GM12892 (cell line): ENCODE measurements around the gene CDKN2B-AS1.

Experiments
- DNase-seq: peaks from one replicate; pipeline ENCODE4 v3.0.0; 2011; ENCODE audit not compliant: insufficient read length
- FAIRE-seq: peaks from 2 replicates; lab custom pipeline; 2011; peaks lifted over from hg19 to GRCh38; lab: Jason Lieb, UNC
- POLR2A ChIP-seq: IDR thresholded peaks from 2 replicates; pipeline ENCODE4 v1.6.1; 2011; ENCODE audit warnings: low read depth, low read length, control low read depth
- POLR2AphosphoS5 ChIP-seq: IDR thresholded peaks from 2 replicates; pipeline ENCODE4 v1.6.1; 2011; ENCODE audit warnings: low read depth, low read length, control low read depth
- TAF1 ChIP-seq: IDR thresholded peaks from 2 replicates; pipeline ENCODE4 v1.6.1; 2011; ENCODE audit warnings: low read depth, mild to moderate bottlenecking, control low read depth, low read length, borderline replicate concordance

The CDKN2B-AS1 gene

DNA sequence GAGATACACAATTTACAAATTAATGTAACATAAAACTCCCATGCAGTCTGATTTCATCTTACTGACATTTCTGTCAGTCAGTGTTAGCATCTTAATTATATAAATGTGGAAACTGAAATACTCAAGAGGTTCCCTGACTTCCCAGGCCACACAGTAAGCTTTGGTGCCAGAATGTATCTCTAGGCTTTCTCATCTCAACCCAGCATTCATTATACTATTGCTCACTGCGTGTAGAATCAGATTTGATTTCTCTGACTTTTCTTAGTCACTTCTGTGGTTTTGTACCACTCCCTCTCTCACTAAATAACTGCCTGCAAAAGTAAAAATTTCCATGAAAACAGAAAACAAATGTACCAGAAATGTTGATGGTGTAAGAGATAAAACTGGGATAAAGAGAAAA, 46.2 kb downstream of the CDKN2B-AS1 start:
- DNase-seq (no peak), FAIRE-seq (no peak)
- TF ChIP-seq TAF1 (no peak), POLR2AphosphoS5 (no peak), POLR2A (no peak)

DNA sequence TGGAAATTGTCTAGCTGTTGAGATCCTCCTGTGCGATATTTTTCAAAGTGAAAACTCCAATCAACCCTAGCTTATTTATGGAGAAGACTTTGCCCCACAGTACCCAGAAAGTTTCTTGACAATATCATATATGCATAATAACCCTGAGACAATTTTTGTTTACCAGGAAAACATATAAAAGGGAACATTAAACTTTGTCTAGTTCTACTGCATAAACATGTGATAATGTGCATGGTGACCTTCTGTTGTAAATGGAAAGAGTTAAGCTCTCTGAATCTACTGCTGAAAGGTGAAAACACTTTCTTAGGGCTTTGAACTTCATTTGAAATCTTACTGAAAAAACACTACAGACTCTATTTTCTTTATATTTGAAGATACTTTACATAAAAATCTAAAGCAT, 46.8 kb downstream of the CDKN2B-AS1 start:
- TF ChIP-seq TAF1 (no peak), POLR2AphosphoS5 (no peak), POLR2A (no peak)
- FAIRE-seq (no peak), DNase-seq (no peak)

DNA sequence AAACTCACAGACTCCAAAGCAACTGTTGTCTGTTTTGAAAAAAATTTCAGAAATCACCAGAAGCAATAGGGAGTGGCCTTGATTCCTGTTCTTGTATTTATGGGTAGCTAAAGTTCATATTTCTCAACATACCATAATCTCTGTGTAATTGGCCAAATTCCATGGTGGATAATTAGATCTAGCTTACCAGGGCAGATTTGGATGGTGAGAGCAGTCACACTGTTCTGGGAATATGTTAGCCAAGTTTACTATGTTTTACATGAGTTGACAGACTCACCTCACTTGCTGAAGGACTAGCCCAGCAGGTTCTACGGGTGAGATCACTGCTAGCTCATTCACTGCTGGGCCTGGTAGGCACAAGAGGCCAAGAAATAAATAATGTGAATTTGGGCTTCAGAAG, 47.2 kb downstream of the CDKN2B-AS1 start:
- no peak for DNase-seq
- FAIRE-seq, result no peak
- TF ChIP-seq POLR2A (no peak), TAF1 (no peak), POLR2AphosphoS5 (no peak)

DNA sequence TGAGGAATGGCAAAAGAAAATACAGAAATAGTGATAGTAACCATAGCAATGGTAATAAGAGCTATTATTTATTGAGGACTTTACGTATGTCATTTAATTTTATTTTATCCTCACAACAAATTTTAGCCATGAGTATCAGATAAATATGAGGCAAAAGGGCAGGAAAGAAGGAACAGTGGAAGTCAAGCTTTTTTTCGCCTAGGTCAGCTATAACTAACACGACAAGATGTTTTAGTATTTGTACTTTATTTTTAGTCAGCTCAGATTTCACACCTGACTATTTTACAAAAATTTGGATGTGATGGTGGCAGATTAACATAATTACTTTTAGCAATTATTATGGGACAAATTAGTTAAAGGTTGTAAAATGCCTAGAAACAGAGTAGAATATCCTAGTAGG, 49.3 kb downstream of the CDKN2B-AS1 start:
- TF ChIP-seq TAF1 (no peak), POLR2A (no peak), POLR2AphosphoS5 (no peak)
- FAIRE-seq, result no peak
- no peak for DNase-seq

DNA sequence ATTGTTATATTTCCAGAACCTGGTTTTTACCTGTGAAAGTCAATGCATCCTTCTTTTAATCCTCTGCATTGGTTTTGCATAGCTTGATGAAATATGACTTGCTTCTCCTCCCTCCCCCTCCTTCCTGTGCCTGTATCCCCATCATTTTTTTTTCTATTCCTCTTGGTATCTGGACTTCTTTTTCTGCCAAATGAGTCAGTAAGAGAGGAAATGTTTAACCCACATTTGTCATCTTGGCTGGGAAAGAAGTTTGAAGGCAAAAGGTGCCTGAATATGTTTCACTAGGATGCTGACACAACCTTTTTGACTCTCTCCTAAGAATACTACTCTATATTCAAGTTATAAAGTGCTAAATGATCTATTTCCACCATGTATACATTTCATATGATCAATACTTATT, 50.0 kb downstream of the CDKN2B-AS1 start:
- DNase-seq, result no peak
- no peak for FAIRE-seq

DNA sequence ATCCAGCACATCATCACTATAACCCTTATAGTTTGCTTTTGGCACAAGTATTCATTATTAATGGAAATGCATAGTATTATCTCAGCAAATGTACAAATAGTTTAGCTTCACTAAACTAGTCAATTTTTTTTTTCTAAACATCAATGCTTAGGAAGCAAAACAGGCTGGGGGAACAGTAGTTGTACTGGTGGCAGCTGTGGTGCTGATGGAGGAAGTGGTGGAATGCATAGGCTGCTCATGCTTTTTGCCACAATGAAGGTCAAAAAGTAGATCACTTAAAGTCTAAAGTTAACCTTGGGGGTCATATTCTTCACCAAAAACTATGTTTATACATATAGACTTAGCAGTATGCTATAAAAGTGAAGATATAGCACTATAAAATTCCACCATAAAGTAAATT, 50.8 kb downstream of the CDKN2B-AS1 start:
- no peak for FAIRE-seq
- TF ChIP-seq POLR2A, result no peak
- no peak for TF ChIP-seq TAF1
- TF ChIP-seq POLR2AphosphoS5, result no peak
- DNase-seq, result no peak

More for the DNA sequence above, 50.0 kb downstream of the CDKN2B-AS1 start:
- TF ChIP-seq POLR2A (no peak), TAF1 (no peak), POLR2AphosphoS5 (no peak)

DNA sequence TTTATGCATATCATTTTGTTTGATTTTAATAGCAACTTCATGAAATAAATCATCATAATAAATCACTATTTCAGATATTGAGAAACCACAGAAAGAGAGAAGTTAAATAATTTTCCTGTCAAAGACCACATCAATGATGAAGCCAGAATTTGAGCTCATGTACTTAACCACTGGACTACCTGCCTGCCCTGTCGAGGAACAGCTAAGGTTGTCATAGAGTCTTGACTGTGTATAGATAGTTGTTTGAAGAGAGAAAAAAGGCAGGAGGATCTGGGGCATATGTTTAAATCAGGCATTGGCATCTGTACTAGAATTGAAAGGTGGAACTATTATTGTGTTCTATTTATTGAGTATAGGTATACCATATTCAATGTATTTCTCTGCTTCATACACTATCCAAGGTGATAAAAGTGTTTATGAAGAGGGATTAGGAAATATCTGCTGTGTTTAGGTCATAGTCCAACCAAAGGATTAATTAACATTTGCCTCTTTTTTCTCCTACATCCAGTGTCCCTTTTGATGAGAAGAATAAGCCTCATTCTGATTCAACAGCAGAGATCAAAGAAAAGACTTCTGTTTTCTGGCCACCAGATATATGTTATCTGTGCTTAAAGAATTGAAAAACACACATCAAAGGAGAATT, 51.8 kb downstream of the CDKN2B-AS1 start:
- DNase-seq (no peak), FAIRE-seq (no peak)
- TF ChIP-seq TAF1, result no peak
- no peak for TF ChIP-seq POLR2AphosphoS5
- TF ChIP-seq POLR2A, result no peak

DNA sequence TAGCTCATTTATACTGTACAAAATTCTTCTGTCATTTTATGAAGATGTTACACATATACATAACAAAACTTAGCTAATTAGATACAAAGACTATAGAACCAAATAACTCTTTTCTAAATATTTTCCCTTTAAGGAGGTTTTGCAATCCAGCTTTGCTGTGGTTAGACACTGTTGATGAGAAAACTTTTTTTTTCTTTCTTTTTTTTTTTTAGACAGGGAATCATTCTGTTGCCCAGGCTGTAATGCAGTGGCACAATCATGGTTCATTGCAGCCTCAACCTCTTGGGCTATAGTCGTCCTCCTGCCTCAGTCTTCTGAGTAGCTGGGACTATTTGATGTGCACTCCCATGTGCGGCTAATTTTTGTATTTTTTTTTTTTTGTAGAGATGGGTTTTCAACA, 53.0 kb downstream of the CDKN2B-AS1 start:
- TF ChIP-seq TAF1 (no peak), POLR2AphosphoS5 (no peak), POLR2A (no peak)
- no peak for DNase-seq
- no peak for FAIRE-seq

DNA sequence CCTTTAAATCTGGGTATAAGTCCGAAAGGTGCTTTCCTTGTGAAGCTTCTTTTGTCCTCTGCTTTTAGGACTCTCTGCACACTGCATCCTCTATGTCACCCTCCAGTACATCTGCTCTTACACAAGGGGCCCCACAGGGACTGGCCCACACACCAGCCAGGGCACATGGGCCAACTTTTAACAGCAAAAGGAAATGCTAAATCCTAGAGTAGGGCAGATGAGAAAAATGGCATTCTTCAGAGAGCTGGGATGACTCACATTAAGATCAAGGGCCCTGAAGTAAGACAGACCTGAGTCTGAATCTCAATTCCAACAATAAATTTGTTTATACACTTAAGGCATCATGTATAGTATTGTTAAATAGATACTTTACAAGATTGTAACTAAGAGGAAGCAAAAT, 54.8 kb downstream of the CDKN2B-AS1 start:
- no peak for FAIRE-seq
- DNase-seq, result no peak
- no peak for TF ChIP-seq POLR2AphosphoS5

DNA sequence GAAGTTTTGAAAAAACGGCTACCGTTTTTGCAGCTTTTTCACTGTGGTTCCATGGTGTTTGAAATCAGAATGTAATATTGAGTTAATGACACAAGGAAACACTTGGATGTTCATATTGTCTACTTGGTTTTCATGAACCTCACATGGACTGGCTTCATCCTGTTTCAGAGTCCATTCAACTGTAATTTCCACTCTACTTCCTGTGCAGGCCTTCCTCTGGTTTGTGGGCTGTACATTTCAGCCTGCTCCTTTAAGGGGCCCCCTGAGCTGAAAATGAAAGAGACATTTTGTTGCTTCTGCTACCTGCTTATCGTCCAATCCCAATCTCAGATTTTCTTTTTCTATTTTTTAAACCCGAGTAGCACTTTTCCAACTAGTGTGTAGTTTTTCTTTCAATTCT, 56.3 kb downstream of the CDKN2B-AS1 start:
- peak; percentile 74 for FAIRE-seq
- TF ChIP-seq TAF1 (no peak), POLR2A (no peak), POLR2AphosphoS5 (no peak)

DNA sequence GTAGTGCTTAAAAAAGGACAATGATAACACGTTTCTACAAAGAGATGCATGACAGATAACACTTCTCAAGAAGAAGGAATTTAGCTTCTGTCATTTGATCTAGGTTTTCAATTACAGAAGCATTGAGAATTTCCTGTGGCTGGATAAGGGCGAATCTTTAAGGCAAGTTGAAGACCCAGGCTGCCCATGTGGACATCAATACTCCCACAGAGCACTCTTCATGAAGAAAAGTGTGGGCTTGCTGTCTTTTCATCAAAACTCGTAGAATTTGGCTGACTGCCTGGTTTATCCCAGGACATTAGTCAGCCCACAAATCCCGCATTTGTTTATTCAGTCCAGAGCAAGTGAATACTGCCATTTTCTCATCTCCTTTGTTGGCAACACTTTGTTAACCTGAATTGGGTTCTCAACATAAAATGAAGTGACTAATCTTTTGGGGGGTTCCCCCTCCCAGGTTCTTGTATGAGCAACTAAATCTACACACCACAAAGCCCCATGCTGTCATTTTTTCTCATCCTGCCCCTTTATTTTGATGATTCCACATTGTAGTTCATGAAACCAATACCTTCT, 57.9 kb downstream of the CDKN2B-AS1 start:
- TF ChIP-seq POLR2A (no peak), TAF1 (no peak), POLR2AphosphoS5 (no peak)
- FAIRE-seq (no peak), DNase-seq (no peak)

More for the DNA sequence above, 56.3 kb downstream of the CDKN2B-AS1 start:
- no peak for DNase-seq

DNA sequence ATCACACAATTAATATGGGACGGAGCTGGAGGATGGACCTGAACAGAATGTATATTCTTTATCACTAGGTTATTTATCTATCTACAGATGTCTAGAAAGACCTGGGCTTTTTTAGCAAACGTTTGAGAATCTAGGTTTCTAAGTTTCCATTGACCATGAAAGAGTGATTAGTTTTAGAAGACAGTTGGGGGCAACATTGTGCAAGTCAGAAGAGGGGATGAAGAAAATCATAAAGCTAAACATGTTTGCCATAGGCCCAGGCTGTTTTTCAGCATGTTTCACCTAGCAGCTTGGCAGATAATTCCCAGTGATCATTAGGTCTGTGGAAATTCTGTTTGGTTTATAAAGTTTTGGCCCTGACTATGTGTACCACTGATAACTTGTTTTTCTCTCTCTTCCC, 58.6 kb downstream of the CDKN2B-AS1 start:
- DNase-seq (no peak), FAIRE-seq (no peak)
- TF ChIP-seq POLR2AphosphoS5, result no peak
- TF ChIP-seq POLR2A, result no peak
- no peak for TF ChIP-seq TAF1

DNA sequence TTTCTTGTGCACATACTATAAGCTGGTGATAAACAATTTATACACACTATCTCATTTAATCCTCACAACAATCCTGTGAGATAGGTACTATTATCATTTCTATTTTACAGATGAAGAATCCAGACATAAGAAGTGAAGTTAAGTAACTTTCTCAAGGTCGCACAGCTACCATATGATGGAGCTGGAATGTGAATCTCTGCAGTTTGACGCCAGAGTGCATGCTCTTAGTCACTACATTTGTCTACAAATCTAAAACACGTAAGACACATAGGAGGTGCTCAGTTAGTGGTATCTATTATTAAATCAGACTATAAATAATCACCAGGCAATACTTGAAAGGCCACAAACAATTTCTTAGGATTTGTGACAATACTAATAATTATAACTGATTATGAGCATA, 59.5 kb downstream of the CDKN2B-AS1 start:
- DNase-seq (no peak), FAIRE-seq (no peak)
- no peak for TF ChIP-seq TAF1
- no peak for TF ChIP-seq POLR2AphosphoS5
- no peak for TF ChIP-seq POLR2A
